Astrocyte of the spinal cord (primary cell): Measurements from ENCODE around the gene ATG9A.
A peak's percentile ranks its signal among the peaks of the same experiment; 100 is the strongest.

Source experiments
- DNase-seq: peaks from one replicate; pipeline ENCODE4 v3.0.0; 2011; ENCODE audit warnings: low read depth, low spot score
- H3K4me3 ChIP-seq: 2 replicates; pipeline ENCODE4 v1.5.1; 2011; ENCODE audit warnings: low read depth, mild to moderate bottlenecking, low read length, moderate library complexity
- CTCF ChIP-seq: IDR thresholded peaks from 2 replicates; pipeline ENCODE4 v1.5.1; 2012; ENCODE audit warnings: low read depth, mild to moderate bottlenecking, low read length, inconsistent platforms
- in situ Hi-C: cut with HindIII; loops from 2 replicates; pipeline ENCODE4 v1.10.0; 2017; ENCODE audit warnings: low sequenced_read_pairs

ATG9A gene

GRCh38 chr2:219229305-219230058 lies at the start of gene ATG9A, which contains the start of gene ANKZF1:
ATG9A (minus strand) TSS chr2:219229636; CDS start chr2:219228024, 1,612 bp downstream.
ANKZF1 (plus strand) TSS chr2:219229806; CDS start chr2:219230258, 452 bp downstream.
- peak; percentile 99 for DNase-seq
- in situ Hi-C loops, result no loop called here
- peak within 1 kb of the TSS; percentile 85 for H3K4me3 ChIP-seq
- TF ChIP-seq CTCF, result no peak

- peak overlapping the region; percentile 19 for H3K4me3 ChIP-seq
- in situ Hi-C loops, result no loop called here
- no peak for DNase-seq
- no peak for TF ChIP-seq CTCF
Observed at GRCh38 chr2:219278655-219279150, 49.3 kb upstream of the ATG9A start.

- in situ Hi-C loops, result no loop called here
- H3K4me3 ChIP-seq, result no peak overlapping the region
- peak; percentile 76 for DNase-seq
- peak; percentile 99 for TF ChIP-seq CTCF
Observed at GRCh38 chr2:219277703-219278654, 48.5 kb upstream of the ATG9A start.

GRCh38 chr2:219274361-219274921 lies 45.0 kb upstream of the ATG9A start:
- DNase-seq, result peak; percentile 70
- no peak for TF ChIP-seq CTCF
- no peak overlapping the region for H3K4me3 ChIP-seq
- in situ Hi-C loops, result no loop called here

- in situ Hi-C loops, result no loop called here
- no peak for TF ChIP-seq CTCF
- no peak overlapping the region for H3K4me3 ChIP-seq
- no peak for DNase-seq
Observed at GRCh38 chr2:219273937-219274336, 44.5 kb upstream of the ATG9A start.

GRCh38 chr2:219272995-219273394 lies 43.6 kb upstream of the ATG9A start:
- in situ Hi-C loops, result no loop called here
- TF ChIP-seq CTCF, result no peak
- no peak overlapping the region for H3K4me3 ChIP-seq
- no peak for DNase-seq
